HG02610 (cell line): Measurements from ENCODE around the gene CSGALNACT2.

ENCODE experiments used
- ATAC-seq: cut with Tn5 transposase; IDR thresholded peaks from one replicate; pipeline ENCODE4 v1.9.1; 2021; ENCODE audit warnings: mild to moderate bottlenecking, moderate library complexity; ENCODE audit not compliant: unreplicated experiment

Gene CSGALNACT2

GRCh38 chr10:43199684-43200537 lies 61.7 kb downstream of the CSGALNACT2 start:
- ATAC-seq = no peak

GRCh38 chr10:43200538-43201390 lies 62.5 kb downstream of the CSGALNACT2 start:
- ATAC-seq = no peak

- no peak for ATAC-seq
Measured at GRCh38 chr10:43201545-43202131, 63.4 kb downstream of the CSGALNACT2 start.

GRCh38 chr10:43202224-43202656 lies 64.0 kb downstream of the CSGALNACT2 start:
- ATAC-seq = peak; percentile 48

GRCh38 chr10:43202657-43203447 lies 64.6 kb downstream of the CSGALNACT2 start:
- ATAC-seq = peak; percentile 30

GRCh38 chr10:43203448-43204041 lies 65.3 kb downstream of the CSGALNACT2 start:
- no peak for ATAC-seq

GRCh38 chr10:43204042-43204942 lies 66.0 kb downstream of the CSGALNACT2 start:
- ATAC-seq = no peak

GRCh38 chr10:43204943-43205671 lies 66.9 kb downstream of the CSGALNACT2 start:
- ATAC-seq = peak; percentile 65

GRCh38 chr10:43205681-43206390 lies 67.6 kb downstream of the CSGALNACT2 start:
- ATAC-seq = no peak

- no peak for ATAC-seq
Measured at GRCh38 chr10:43206391-43207235, 68.4 kb downstream of the CSGALNACT2 start.

- ATAC-seq = no peak
Measured at GRCh38 chr10:43208147-43209073, 70.2 kb downstream of the CSGALNACT2 start.

- ATAC-seq = no peak
Measured at GRCh38 chr10:43209074-43209455, 70.8 kb downstream of the CSGALNACT2 start.

GRCh38 chr10:43209651-43210141 lies 71.5 kb downstream of the CSGALNACT2 start:
- ATAC-seq = no peak

- ATAC-seq = no peak
Measured at GRCh38 chr10:43210556-43210955, 72.3 kb downstream of the CSGALNACT2 start.

- no peak for ATAC-seq
Measured at GRCh38 chr10:43211030-43211429, 72.8 kb downstream of the CSGALNACT2 start.
